Epithelial cell of esophagus (primary cell): ENCODE data around the gene S100A1.

Experiments
- DNase-seq: peaks from one replicate; pipeline ENCODE4 v3.0.0; 2010; ENCODE audit warnings: low read depth
- H3K4me3 ChIP-seq: 2 replicates; pipeline ENCODE4 v1.5.1; 2011; ENCODE audit warnings: mild to moderate bottlenecking, low read length, control low read depth
- TF ChIP-seq, protein P1 (sequence below): IDR thresholded peaks from 2 replicates; pipeline ENCODE4 v1.5.1; 2011; ENCODE audit warnings: low read depth, mild to moderate bottlenecking, low read length, control low read depth, inconsistent platforms; ENCODE audit not compliant: insufficient read depth; ENCODE audit errors: missing control alignments

Gene S100A1

DNA sequence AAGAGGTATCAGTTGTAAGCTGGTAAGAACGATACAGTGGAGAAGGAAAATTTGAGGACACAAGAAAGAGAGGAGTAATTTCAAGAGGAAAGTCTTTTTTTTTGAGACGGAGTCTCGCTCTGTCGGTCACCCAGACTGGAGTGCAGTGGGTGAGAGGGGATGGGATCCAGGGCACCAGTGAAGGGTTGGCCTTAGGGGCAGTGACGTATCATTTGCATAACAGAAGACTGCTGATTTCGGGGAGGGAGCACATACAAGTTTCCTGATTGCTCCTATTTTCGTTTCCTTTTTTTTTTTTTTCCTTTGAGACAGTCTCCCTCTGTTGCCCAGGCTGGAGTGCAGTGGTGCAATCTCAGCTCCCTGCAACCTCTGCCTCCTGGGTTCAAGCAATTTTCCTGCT is 5.1 kb upstream of the S100A1 start:
- DNase-seq, result no peak
- H3K4me3 ChIP-seq, result no peak overlapping the region
- TF ChIP-seq, protein P1, sequence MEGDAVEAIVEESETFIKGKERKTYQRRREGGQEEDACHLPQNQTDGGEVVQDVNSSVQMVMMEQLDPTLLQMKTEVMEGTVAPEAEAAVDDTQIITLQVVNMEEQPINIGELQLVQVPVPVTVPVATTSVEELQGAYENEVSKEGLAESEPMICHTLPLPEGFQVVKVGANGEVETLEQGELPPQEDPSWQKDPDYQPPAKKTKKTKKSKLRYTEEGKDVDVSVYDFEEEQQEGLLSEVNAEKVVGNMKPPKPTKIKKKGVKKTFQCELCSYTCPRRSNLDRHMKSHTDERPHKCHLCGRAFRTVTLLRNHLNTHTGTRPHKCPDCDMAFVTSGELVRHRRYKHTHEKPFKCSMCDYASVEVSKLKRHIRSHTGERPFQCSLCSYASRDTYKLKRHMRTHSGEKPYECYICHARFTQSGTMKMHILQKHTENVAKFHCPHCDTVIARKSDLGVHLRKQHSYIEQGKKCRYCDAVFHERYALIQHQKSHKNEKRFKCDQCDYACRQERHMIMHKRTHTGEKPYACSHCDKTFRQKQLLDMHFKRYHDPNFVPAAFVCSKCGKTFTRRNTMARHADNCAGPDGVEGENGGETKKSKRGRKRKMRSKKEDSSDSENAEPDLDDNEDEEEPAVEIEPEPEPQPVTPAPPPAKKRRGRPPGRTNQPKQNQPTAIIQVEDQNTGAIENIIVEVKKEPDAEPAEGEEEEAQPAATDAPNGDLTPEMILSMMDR, result no peak

DNA sequence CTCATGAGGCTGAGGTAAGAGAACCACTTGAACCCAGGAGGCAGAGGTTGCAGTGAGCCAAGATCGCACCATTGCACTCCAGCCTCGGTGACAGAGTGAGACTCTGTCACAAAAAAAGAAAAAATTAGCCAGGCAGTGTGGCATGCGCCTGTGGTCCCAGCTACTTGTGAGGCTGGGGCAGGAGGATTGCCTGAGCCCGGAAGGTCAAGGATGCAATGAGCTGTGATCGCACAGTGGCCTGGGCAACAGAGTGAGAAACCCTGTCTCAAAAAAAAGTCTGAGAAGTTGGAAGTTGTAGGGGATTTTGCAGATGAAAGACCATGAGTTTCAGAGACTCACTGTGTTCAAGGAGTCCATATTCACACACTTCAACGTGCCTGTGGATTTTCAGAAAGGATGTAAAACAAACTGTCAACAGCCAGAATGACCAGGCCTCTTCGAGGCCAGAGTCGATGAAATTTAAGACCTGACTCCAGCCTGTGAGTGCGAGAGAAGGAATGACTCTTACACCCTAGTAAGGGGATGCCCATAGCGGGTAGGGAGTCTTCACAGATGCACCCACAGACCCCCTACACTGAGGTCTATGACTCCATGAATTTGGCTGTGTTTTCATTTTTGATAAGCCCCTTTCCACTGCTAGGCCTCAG is 3.1 kb upstream of the S100A1 start:
- no peak for DNase-seq
- no peak overlapping the region for H3K4me3 ChIP-seq
- TF ChIP-seq, protein P1, result no peak

- peak overlapping the region; percentile 62 for H3K4me3 ChIP-seq
- TF ChIP-seq, protein P1, result no peak
- DNase-seq, result no peak
These were observed 1.7 kb upstream of the S100A1 start for GRCh38 chr1:153626477-153626903.

DNA sequence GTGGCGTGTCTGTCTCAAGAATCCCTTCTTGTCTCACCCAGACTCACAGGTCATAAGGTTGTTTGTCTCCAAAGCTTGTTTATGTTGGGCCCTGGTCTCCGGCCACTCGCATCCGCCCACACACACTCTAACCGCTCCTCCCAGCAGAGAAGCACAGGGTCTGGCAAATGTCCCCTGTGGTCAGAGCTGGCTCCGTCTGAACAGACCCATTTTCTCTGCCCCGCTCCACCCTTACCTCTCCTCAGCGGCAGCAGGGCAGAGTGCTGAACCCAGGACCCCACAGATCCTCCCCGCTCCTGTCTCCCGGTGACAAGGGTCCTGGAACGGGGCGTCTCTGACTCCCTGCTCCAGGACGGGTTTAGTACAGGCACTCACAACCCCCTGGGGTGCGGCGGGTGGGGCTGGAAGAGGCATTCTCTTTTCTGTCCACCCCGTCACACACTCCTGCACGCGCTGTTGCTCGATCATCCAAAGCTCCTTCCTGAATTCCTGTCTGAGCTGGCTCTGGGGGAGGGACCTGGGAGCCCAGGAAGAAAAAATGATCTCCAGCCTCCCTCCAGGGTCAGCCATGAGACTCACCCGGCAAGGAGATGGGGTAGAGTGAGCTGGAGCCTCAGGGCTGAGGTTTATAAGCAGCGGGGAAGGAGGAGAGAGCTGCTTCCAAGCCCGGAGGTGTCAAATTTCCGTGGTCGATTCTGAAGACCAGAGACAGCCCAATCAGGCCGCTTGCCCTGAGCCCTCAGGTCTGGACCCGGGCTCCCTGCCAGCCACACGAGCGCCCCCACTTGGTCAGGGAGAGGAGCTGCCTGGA is 1.1 kb upstream of the S100A1 start, which contains the start of gene S100A13:
TSS of gene S100A13 (minus strand) at position 602 of the 811 bp plus-strand sequence. CDS start 1,033 bp downstream, outside the sequence.
- peak within 1 kb of the TSS; percentile 62 for H3K4me3 ChIP-seq

GRCh38 chr1:153628638-153629342 is 556 bp downstream of the S100A1 start:
- no peak overlapping the region for H3K4me3 ChIP-seq
- DNase-seq, result no peak
- TF ChIP-seq, protein P1, result no peak

More for the DNA sequence above, 1.1 kb upstream of the S100A1 start, which contains the start of gene S100A13:
- TF ChIP-seq, protein P1, result peak; percentile 42
- peak; percentile 87 for DNase-seq

- DNase-seq, result no peak
- TF ChIP-seq, protein P1, result no peak
- H3K4me3 ChIP-seq, result no peak overlapping the region
These were observed 1.1 kb downstream of the S100A1 start for GRCh38 chr1:153629343-153629665.
